Endothelial cell of umbilical vein (primary cell): ENCODE data around the gene KDM4C. TPM values are rescaled to one million over a fixed set of nuclear protein-coding genes. Genes with fewer than 3 reads are reported as not detected.

Experiments
- BruUV-seq: library from RNA; stranded (reverse); fragments of 400-500 nt; replicated peaks from 2 replicates; lab custom pipeline; 2021; lab: Mats Ljungman, UMichigan
- CTCF ChIA-PET: fragments of 300-600, 350-600 bp; sonication (Branson Sonifier 250); formaldehyde crosslinking; loops from one replicate; lab custom pipeline; 2021; ENCODE audit warnings: antibody characterized with exemption, inconsistent platforms; lab: Charles Lee
- POLR2A ChIA-PET: fragments of 300-600, 350-600 bp; sonication (Branson Sonifier 250); formaldehyde crosslinking; loops from one replicate; lab custom pipeline; 2021; ENCODE audit warnings: antibody characterized with exemption, inconsistent platforms; lab: Charles Lee
- DNase-seq: peaks from one replicate; pipeline ENCODE4 v3.0.0-alpha.2; 2011; ENCODE audit warnings: low read depth, low spot score
- FAIRE-seq: peaks from 2 replicates; lab custom pipeline; 2011; peaks lifted over from hg19 to GRCh38; lab: Jason Lieb, UNC
- H2AFZ ChIP-seq: 2 replicates; pipeline ENCODE4 v1.6.0; 2012; ENCODE audit warnings: low read depth, low read length, control low read depth, inconsistent platforms
- H3K27ac ChIP-seq: 2 replicates; pipeline ENCODE4 v1.5.1; 2011; ENCODE audit warnings: low read depth, mild to moderate bottlenecking, control low read depth, low read length, moderate library complexity; ENCODE audit not compliant: insufficient read depth
- H3K27me3 ChIP-seq, 2 experiments: 2 replicates each; pipeline versions ENCODE4 v1.6.0 to v1.6.1; 2011; ENCODE audit warnings: low read length in 2 of 2, mixed read lengths in 1 of 2; ENCODE audit not compliant: control insufficient read depth in 2 of 2, insufficient read depth in 2 of 2
- H3K36me3 ChIP-seq, 2 experiments: 2 replicates in 1 of 2; 3 replicates in 1 of 2; pipeline ENCODE4 v1.5.1; 2011; ENCODE audit warnings: low read length in 2 of 2, mild to moderate bottlenecking in 1 of 2, moderate library complexity in 1 of 2; ENCODE audit not compliant: control insufficient read depth in 2 of 2, insufficient read depth in 2 of 2; ENCODE audit errors: extremely low read depth in 1 of 2
- H3K4me1 ChIP-seq: 3 replicates; pipeline ENCODE4 v1.5.1; 2011; ENCODE audit warnings: mild to moderate bottlenecking, low read length; ENCODE audit not compliant: control insufficient read depth, insufficient read depth; ENCODE audit errors: extremely low read depth
- H3K4me2 ChIP-seq: 2 replicates; pipeline ENCODE4 v1.6.1; 2011; ENCODE audit warnings: low read length, control low read depth, mixed read lengths; ENCODE audit not compliant: insufficient read depth
- H3K4me3 ChIP-seq, 3 experiments: fragments of 200-600 bp in 1 of 3; sonication (generic), shearing (Covaris generic) in 1 of 3; replicated peaks in 1 of 3; 2 replicates each; pipeline ENCODE4 v1.5.1; 2011 to 2016; ENCODE audit warnings: control low read depth in 3 of 3, low read length in 3 of 3, mild to moderate bottlenecking in 2 of 3, inconsistent platforms in 1 of 3, low read depth in 1 of 3, moderate library complexity in 1 of 3; ENCODE audit not compliant: insufficient read depth in 1 of 3
- H3K79me2 ChIP-seq: 2 replicates; pipeline ENCODE4 v1.6.0; 2012; ENCODE audit warnings: low read length, inconsistent platforms; ENCODE audit not compliant: control insufficient read depth, insufficient read depth
- H3K9ac ChIP-seq: replicated peaks from 2 replicates; pipeline ENCODE3; 2011; ENCODE audit warnings: low read length, control low read depth; ENCODE audit not compliant: insufficient read depth; ENCODE audit errors: extremely low read depth
- H3K9me1 ChIP-seq: replicated peaks from 3 replicates; pipeline ENCODE4 v1.6.0; 2011; ENCODE audit warnings: mild to moderate bottlenecking, low read length; ENCODE audit not compliant: control insufficient read depth, insufficient read depth; ENCODE audit errors: extremely low read depth
- H3K9me3 ChIP-seq: replicated peaks from 2 replicates; pipeline ENCODE4 v1.5.1; 2012; ENCODE audit warnings: low read length, inconsistent platforms; ENCODE audit not compliant: control insufficient read depth, insufficient read depth
- H4K20me1 ChIP-seq: replicated peaks from 2 replicates; pipeline ENCODE3; 2011; ENCODE audit warnings: mild to moderate bottlenecking, low read length; ENCODE audit not compliant: control insufficient read depth, insufficient read depth; ENCODE audit errors: extremely low read depth
- CTCF ChIP-seq, 2 donors: IDR thresholded peaks; 1 replicate in 1 of 2; 2 replicates in 1 of 2; pipeline ENCODE4 v1.5.1; 2011; ENCODE audit warnings: low read length in 2 of 2, mild to moderate bottlenecking in 2 of 2, moderate library complexity in 2 of 2, control low read depth in 1 of 2, inconsistent platforms in 1 of 2, low read depth in 1 of 2; ENCODE audit not compliant: insufficient read depth in 1 of 2; ENCODE audit errors: extremely low read depth in 1 of 2
- FOS ChIP-seq: IDR thresholded peaks from 2 replicates; pipeline ENCODE4 v1.6.1; 2011; ENCODE audit warnings: mild to moderate bottlenecking, low read length, moderate library complexity, borderline replicate concordance; ENCODE audit not compliant: insufficient read depth
- GATA2 ChIP-seq: IDR thresholded peaks from 2 replicates; pipeline ENCODE4 v1.7.0; 2011; ENCODE audit warnings: low read depth, mild to moderate bottlenecking, moderate library complexity, mixed read lengths, low read length; ENCODE audit not compliant: insufficient read length, insufficient read depth
- JUN ChIP-seq: IDR thresholded peaks from 2 replicates; pipeline ENCODE4 v1.6.1; 2011; ENCODE audit warnings: borderline replicate concordance, low read depth; ENCODE audit not compliant: insufficient read length, insufficient read depth
- MAX ChIP-seq: IDR thresholded peaks from 2 replicates; pipeline ENCODE4 v1.6.1; 2011; ENCODE audit not compliant: insufficient read depth, insufficient read length
- MYC ChIP-seq: IDR thresholded peaks from one replicate; pipeline ENCODE4 v1.6.1; 2011; ENCODE audit warnings: mild to moderate bottlenecking, low read depth, low read length
- POLR2A ChIP-seq: IDR thresholded peaks from 2 replicates; pipeline ENCODE4 v1.6.1; 2012; ENCODE audit warnings: low read depth, mild to moderate bottlenecking, control low read depth, low read length
- POLR2AphosphoS5 ChIP-seq: IDR thresholded peaks from 2 replicates; pipeline ENCODE4 v1.6.1; 2012; ENCODE audit warnings: low read depth, mild to moderate bottlenecking, control low read depth, low read length, moderate library complexity; ENCODE audit not compliant: insufficient read depth
- dilution Hi-C: fragments of 300-500 bp; cut with MboI; formaldehyde crosslinking; loops from one replicate; pipeline ENCODE4 v1.15.0; 2019; ENCODE audit warnings: low sequenced_read_pairs; ENCODE audit not compliant: extremely low pct_ligation_motif_present
- intact Hi-C: fragments of 100-400 bp; cut with micrococcal nuclease; formaldehyde crosslinking; loops from one replicate; pipeline ENCODE4 v1.10.0; 2022
- polyA plus RNA-seq, 4 experiments: library from polyadenylated mRNA; depleted of rRNA in 3 of 4; stranded (reverse) in 3 of 4; unstranded in 1 of 4; fragments of >200 nt; gene quantifications; 2 replicates each; pipeline versions ENCODE4 v1.2.1 to v1.2.3, GENCODE V29; 2011 to 2012; ENCODE audit warnings: missing spikeins in 1 of 4
- total RNA-seq: library from RNA; stranded (reverse); gene quantifications from 2 replicates; pipeline ENCODE4 v1.2.3, GENCODE V29; 2021

The KDM4C gene
- total and polyA plus RNA-seq, 2 donors (not counting 3 experiments of a cell fraction or from before 2014, with no cell fraction given): 5.4 to 15.0 TPM

- FAIRE-seq (no peak), DNase-seq (no peak)
- intact Hi-C loops: loop anchor here (2.0 to 10.0 kb wide), 2 partner anchors 23 to 97 kb away; no protein-coding TSS in a partner anchor
- Histone ChIP-seq H3K9ac (no peak overlapping the region), H3K27me3 (no peaks in the 10 kb centered on the region), H3K4me3 (no peak overlapping the region), H2AFZ (no peak overlapping the region), H4K20me1 (no peaks in the 10 kb centered on the region), H3K27ac (no peak overlapping the region), H3K9me1 (no peaks in the 10 kb centered on the region), H3K4me2 (no peak overlapping the region), H3K9me3 (no peaks in the 10 kb centered on the region), H3K4me1 (peaks cover 14% of the 10 kb centered on the region), H3K36me3 (no peaks in the 10 kb centered on the region), H3K79me2 (peaks cover 15% of the 10 kb centered on the region)
- TF ChIP-seq FOS: no peak
- no peak for TF ChIP-seq POLR2A
- no peak for TF ChIP-seq MAX
- no peak for TF ChIP-seq POLR2AphosphoS5
- TF ChIP-seq CTCF (IDR thresholded peaks at IDR 0.05; ENCODE audit: extremely low read depth in 1 of 2, insufficient read depth in 1 of 2, low read depth in 1 of 2, low read length in 2 of 2): no peak
- CTCF ChIA-PET: no interaction called here
- dilution Hi-C loops: no loop called here
- POLR2A ChIA-PET: interaction anchor here (0.7 kb wide), 1 partner anchor 14 kb away, joined by 3 read pairs; no protein-coding TSS in a partner anchor
- no TSS peak for BruUV-seq
These were observed 23.7 kb downstream of the KDM4C start for GRCh38 chr9:6781476-6781875.

GRCh38 chr9:6782345-6782744, 24.6 kb downstream of the KDM4C start:
- no peak for DNase-seq
- H3K27ac ChIP-seq: no peak overlapping the region
- no peaks in the 10 kb centered on the region for H3K9me1 ChIP-seq
- H3K9ac ChIP-seq: no peak overlapping the region
- H3K36me3 ChIP-seq: no peaks in the 10 kb centered on the region
- CTCF ChIA-PET: no interaction called here
- no peaks in the 10 kb centered on the region for H3K27me3 ChIP-seq
- FAIRE-seq: no peak
- H3K9me3 ChIP-seq: no peaks in the 10 kb centered on the region
- intact Hi-C loops (loop anchor here (10.0 kb wide), 1 partner anchor 98 kb away; no protein-coding TSS in a partner anchor), dilution Hi-C loops (no loop called here)
- no peak overlapping the region for H2AFZ ChIP-seq
- no peak overlapping the region for H3K4me3 ChIP-seq
- BruUV-seq: no TSS peak
- peaks cover 15% of the 10 kb centered on the region for H3K79me2 ChIP-seq
- TF ChIP-seq JUN (no peak), CTCF (IDR thresholded peaks at IDR 0.05; ENCODE audit: extremely low read depth in 1 of 2, insufficient read depth in 1 of 2, low read depth in 1 of 2, low read length in 2 of 2) (no peak), FOS (no peak), GATA2 (no peak), MYC (no peak)
- H3K4me2 ChIP-seq: no peak overlapping the region
- no peaks in the 10 kb centered on the region for H4K20me1 ChIP-seq
- H3K4me1 ChIP-seq: peaks cover 19% of the 10 kb centered on the region
- POLR2A ChIA-PET: no interaction called here
